NT2/D1 (cell line): ENCODE data around the gene PRTFDC1.

Experiments
- SUZ12 ChIP-seq: IDR thresholded peaks from 2 replicates; pipeline ENCODE4 v1.6.1; 2011; ENCODE audit not compliant: insufficient read length, insufficient read depth; ENCODE audit errors: extremely low read depth
- YY1 ChIP-seq: IDR thresholded peaks from 2 replicates; pipeline ENCODE4 v1.6.1; 2011; ENCODE audit not compliant: insufficient read length, insufficient read depth
- ZNF274 ChIP-seq: IDR thresholded peaks from 2 replicates; pipeline ENCODE4 v1.6.1; 2011; ENCODE audit warnings: mild to moderate bottlenecking, low read depth, low read length

DNA sequence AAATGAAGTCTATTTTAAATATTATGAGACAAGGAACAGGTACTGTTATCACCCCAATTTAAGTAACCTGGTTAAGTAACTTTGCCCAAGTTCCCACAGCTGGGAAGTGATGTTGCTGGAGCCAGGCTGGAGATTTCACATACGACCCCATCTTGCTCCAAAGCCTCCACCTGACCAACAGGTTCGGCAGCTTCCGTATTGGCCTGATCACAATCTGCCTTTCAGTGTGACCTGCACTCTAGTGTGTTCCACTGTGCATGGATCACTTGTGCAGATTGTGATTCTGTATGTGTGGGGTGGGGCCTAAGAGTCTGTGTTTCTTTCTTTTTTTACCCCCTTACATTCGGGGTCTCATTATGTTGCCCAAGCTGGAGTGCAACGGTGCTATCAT, 66.1 kb downstream of the PRTFDC1 start:
- TF ChIP-seq YY1 (no peak), ZNF274 (no peak), SUZ12 (no peak)
